Measurements from ENCODE around the gene RNPS1. TPM values are rescaled to one million over a fixed set of nuclear protein-coding genes. Genes with fewer than 3 reads are reported as not detected.
"Not testable (repeated sequence)": the region's sequence is repeated elsewhere in the genome, so short reads cannot be mapped to it uniquely, and the experiment has no call there.

RNPS1 gene
- total RNA-seq, 2 donors from 2014 or later = 94.5 to 157 TPM

- H3K36me3 ChIP-seq = peaks cover 76% of the 10 kb centered on the region
- H3K9me3 ChIP-seq = no peaks in the 10 kb centered on the region
- no peaks in the 10 kb centered on the region for H3K27me3 ChIP-seq (replicated peaks; ENCODE audit: insufficient read depth)
- no peak for TF ChIP-seq CTCF (IDR thresholded peaks at IDR 0.05)
- peaks cover 0 to 5% of the 10 kb centered on the region in 2 donors for H3K4me1 ChIP-seq (ENCODE audit: control insufficient read depth in 1 of 2, low read depth in 2 of 2)
- ATAC-seq (ENCODE audit: insufficient number of reproducible peaks, low FRiP score, low read depth) (no peak), DNase-seq (ENCODE audit: low spot score) (no peak)
- no peak overlapping the region for H3K27ac ChIP-seq
- H3K4me3 ChIP-seq = no peak overlapping the region
Measured at GRCh38 chr16:2260250-2260649, 7.7 kb downstream of the RNPS1 start.

- not testable (repeated sequence) for H3K27ac ChIP-seq; H3K27me3 ChIP-seq (replicated peaks; ENCODE audit: insufficient read depth); H3K4me3 ChIP-seq; H3K9me3 ChIP-seq; ATAC-seq (ENCODE audit: insufficient number of reproducible peaks, low FRiP score, low read depth); DNase-seq (ENCODE audit: low spot score); H3K4me1 ChIP-seq (ENCODE audit: control insufficient read depth in 1 of 2, low read depth in 2 of 2)
- peaks cover 85% of the 10 kb centered on the region for H3K36me3 ChIP-seq
Measured at GRCh38 chr16:2258530-2258929, 9.4 kb downstream of the RNPS1 start.

GRCh38 chr16:2257726-2258125 is 10.2 kb downstream of the RNPS1 start:
- Histone ChIP-seq H3K27ac (no peak overlapping the region), H3K9me3 (no peaks in the 10 kb centered on the region), H3K4me3 (no peak overlapping the region), H3K36me3 (peaks cover 82% of the 10 kb centered on the region), H3K27me3 (replicated peaks; ENCODE audit: insufficient read depth) (no peaks in the 10 kb centered on the region), H3K4me1 (ENCODE audit: control insufficient read depth in 1 of 2, low read depth in 2 of 2) (no peaks in the 10 kb centered on the region)
- no peak for ATAC-seq (ENCODE audit: insufficient number of reproducible peaks, low FRiP score, low read depth)
- TF ChIP-seq CTCF (IDR thresholded peaks at IDR 0.05) = no peak
- DNase-seq (ENCODE audit: low spot score) = no peak

GRCh38 chr16:2256531-2257140 is 11.3 kb downstream of the RNPS1 start:
- no peak for ATAC-seq (ENCODE audit: insufficient number of reproducible peaks, low FRiP score, low read depth)
- no peak overlapping the region for H3K4me3 ChIP-seq
- no peak for TF ChIP-seq CTCF (IDR thresholded peaks at IDR 0.05)
- H3K27me3 ChIP-seq (replicated peaks; ENCODE audit: insufficient read depth) = no peaks in the 10 kb centered on the region
- H3K36me3 ChIP-seq = peaks cover 71% of the 10 kb centered on the region
- DNase-seq (ENCODE audit: low spot score) = no peak
- H3K27ac ChIP-seq = no peak overlapping the region
- no peaks in the 10 kb centered on the region for H3K9me3 ChIP-seq
- H3K4me1 ChIP-seq (ENCODE audit: control insufficient read depth in 1 of 2, low read depth in 2 of 2) = peaks cover 5 to 7% of the 10 kb centered on the region in 2 donors

- Histone ChIP-seq H3K9me3 (no peaks in the 10 kb centered on the region), H3K27me3 (replicated peaks; ENCODE audit: insufficient read depth) (no peaks in the 10 kb centered on the region), H3K4me3 (no peak overlapping the region), H3K4me1 (ENCODE audit: control insufficient read depth in 1 of 2, low read depth in 2 of 2) (peaks cover 12 to 19% of the 10 kb centered on the region in 2 donors), H3K27ac (no peak overlapping the region), H3K36me3 (peaks cover 46% of the 10 kb centered on the region)
- DNase-seq (ENCODE audit: low spot score) (no peak), ATAC-seq (ENCODE audit: insufficient number of reproducible peaks, low FRiP score, low read depth) (no peak)
- TF ChIP-seq CTCF (IDR thresholded peaks at IDR 0.05) = no peak
Measured at GRCh38 chr16:2253293-2253692, 14.6 kb downstream of the RNPS1 start.

DNA sequence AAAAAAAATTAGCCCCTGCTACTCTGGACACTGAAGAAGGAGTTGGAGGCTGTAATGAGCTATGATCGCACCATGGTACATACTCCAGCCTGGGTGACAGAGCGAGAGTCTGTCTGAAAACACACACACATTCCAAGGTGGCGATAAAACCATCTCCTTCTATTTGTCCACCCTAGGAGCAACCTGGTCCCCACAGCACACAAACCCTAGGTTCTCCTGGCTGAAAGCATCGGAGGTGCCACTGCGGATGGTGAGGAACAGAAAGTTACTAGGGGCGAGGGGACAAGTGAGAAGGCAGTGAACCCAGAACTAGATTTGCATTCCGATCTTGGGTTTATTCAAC is 15.1 kb downstream of the RNPS1 start:
- TF ChIP-seq CTCF (IDR thresholded peaks at IDR 0.05) = no peak
- Histone ChIP-seq H3K27ac (no peak overlapping the region), H3K4me1 (ENCODE audit: control insufficient read depth in 1 of 2, low read depth in 2 of 2) (peaks cover 12 to 19% of the 10 kb centered on the region in 2 donors), H3K9me3 (no peaks in the 10 kb centered on the region), H3K27me3 (replicated peaks; ENCODE audit: insufficient read depth) (no peaks in the 10 kb centered on the region), H3K4me3 (no peak overlapping the region), H3K36me3 (peaks cover 46% of the 10 kb centered on the region)
- DNase-seq (ENCODE audit: low spot score) (no peak), ATAC-seq (ENCODE audit: insufficient number of reproducible peaks, low FRiP score, low read depth) (no peak)
